ENCODE measurements around the gene SH3RF3. TPM values are rescaled to one million over a fixed set of nuclear protein-coding genes. Genes with fewer than 3 reads are reported as not detected.
A peak's percentile ranks its signal among the peaks of the same experiment; 100 is the strongest.

SH3RF3 gene
- total RNA-seq, 1 donor from 2014 or later, result 0.28 TPM

DNA sequence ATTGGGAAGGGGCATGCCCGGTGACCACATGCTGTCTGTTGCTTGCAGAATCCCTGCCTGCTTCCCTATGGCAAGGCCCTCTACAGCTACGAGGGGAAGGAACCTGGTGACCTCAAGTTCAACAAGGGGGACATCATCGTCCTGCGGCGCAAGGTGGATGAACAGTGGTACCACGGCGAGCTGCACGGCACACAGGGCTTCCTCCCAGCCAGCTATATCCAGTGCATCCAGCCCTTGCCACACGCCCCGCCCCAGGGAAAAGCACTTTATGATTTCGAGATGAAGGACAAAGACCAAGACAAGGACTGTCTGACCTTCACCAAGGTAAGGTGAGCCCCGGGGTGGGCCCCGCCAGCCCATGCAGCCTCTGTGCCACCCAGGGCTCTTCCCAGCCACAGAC is 218.6 kb downstream of the SH3RF3 start:
- Histone ChIP-seq H3K4me3 (no peak overlapping the region), H3K9ac (no peak overlapping the region), H3K9me3 (ENCODE audit: low read depth) (no peaks in the 10 kb centered on the region), H3F3A (ENCODE audit: low read depth) (no peaks in the 10 kb centered on the region), H3K4me2 (no peak overlapping the region), H3K27me3 (no peaks in the 10 kb centered on the region), H4K20me1 (ENCODE audit: low read depth) (no peaks in the 10 kb centered on the region), H3K36me3 (no peaks in the 10 kb centered on the region), H2AFZ (replicated peaks) (no peak overlapping the region), H3K79me2 (ENCODE audit: low read depth) (no peaks in the 10 kb centered on the region), H3K4me1 (peaks cover 26% of the 10 kb centered on the region), H3K27ac (no peak overlapping the region)
- TF ChIP-seq, protein P1, sequence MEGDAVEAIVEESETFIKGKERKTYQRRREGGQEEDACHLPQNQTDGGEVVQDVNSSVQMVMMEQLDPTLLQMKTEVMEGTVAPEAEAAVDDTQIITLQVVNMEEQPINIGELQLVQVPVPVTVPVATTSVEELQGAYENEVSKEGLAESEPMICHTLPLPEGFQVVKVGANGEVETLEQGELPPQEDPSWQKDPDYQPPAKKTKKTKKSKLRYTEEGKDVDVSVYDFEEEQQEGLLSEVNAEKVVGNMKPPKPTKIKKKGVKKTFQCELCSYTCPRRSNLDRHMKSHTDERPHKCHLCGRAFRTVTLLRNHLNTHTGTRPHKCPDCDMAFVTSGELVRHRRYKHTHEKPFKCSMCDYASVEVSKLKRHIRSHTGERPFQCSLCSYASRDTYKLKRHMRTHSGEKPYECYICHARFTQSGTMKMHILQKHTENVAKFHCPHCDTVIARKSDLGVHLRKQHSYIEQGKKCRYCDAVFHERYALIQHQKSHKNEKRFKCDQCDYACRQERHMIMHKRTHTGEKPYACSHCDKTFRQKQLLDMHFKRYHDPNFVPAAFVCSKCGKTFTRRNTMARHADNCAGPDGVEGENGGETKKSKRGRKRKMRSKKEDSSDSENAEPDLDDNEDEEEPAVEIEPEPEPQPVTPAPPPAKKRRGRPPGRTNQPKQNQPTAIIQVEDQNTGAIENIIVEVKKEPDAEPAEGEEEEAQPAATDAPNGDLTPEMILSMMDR (IDR thresholded peaks at IDR 0.05), result no peak
- no peak for TF ChIP-seq EZH2phosphoT487 (IDR thresholded peaks at IDR 0.05)
- no peak for TF ChIP-seq EZH2 (IDR thresholded peaks at IDR 0.05)
- H3K27me3 Mint-ChIP-seq (ENCODE audit: insufficient read depth, low read depth), result peaks cover 5% of the 10 kb centered on the region
- no peak overlapping the region for H3K4me3 Mint-ChIP-seq
- no peaks in the 10 kb centered on the region for H3K36me3 Mint-ChIP-seq
- no peak overlapping the region for H3K27ac Mint-ChIP-seq
- no peaks in the 10 kb centered on the region for H3K9me3 Mint-ChIP-seq
- no peak for DNase-seq (ENCODE audit: low spot score)
- peaks cover 65% of the 10 kb centered on the region for H3K4me1 Mint-ChIP-seq

GRCh38 chr2:109348190-109348589 is 219.2 kb downstream of the SH3RF3 start:
- Histone ChIP-seq H3K36me3 (no peaks in the 10 kb centered on the region), H3K4me3 (no peak overlapping the region), H3K27me3 (no peaks in the 10 kb centered on the region), H3K79me2 (ENCODE audit: low read depth) (no peaks in the 10 kb centered on the region), H3K4me1 (peaks cover 20% of the 10 kb centered on the region), H3K4me2 (no peak overlapping the region), H3K27ac (no peak overlapping the region), H4K20me1 (ENCODE audit: low read depth) (no peaks in the 10 kb centered on the region), H3K9ac (no peak overlapping the region), H3K9me3 (ENCODE audit: low read depth) (no peaks in the 10 kb centered on the region), H2AFZ (replicated peaks) (no peak overlapping the region), H3F3A (ENCODE audit: low read depth) (no peaks in the 10 kb centered on the region)
- H3K36me3 Mint-ChIP-seq, result no peaks in the 10 kb centered on the region
- no peak overlapping the region for H3K27ac Mint-ChIP-seq
- H3K4me3 Mint-ChIP-seq, result no peak overlapping the region
- no peak for TF ChIP-seq EZH2 (IDR thresholded peaks at IDR 0.05)
- no peak for TF ChIP-seq EZH2phosphoT487 (IDR thresholded peaks at IDR 0.05)
- TF ChIP-seq, protein P1 (IDR thresholded peaks at IDR 0.05), result no peak
- H3K4me1 Mint-ChIP-seq, result peaks cover 60% of the 10 kb centered on the region
- no peaks in the 10 kb centered on the region for H3K9me3 Mint-ChIP-seq
- H3K27me3 Mint-ChIP-seq (ENCODE audit: insufficient read depth, low read depth), result peaks cover 5% of the 10 kb centered on the region
- no peak for DNase-seq (ENCODE audit: low spot score)

DNA sequence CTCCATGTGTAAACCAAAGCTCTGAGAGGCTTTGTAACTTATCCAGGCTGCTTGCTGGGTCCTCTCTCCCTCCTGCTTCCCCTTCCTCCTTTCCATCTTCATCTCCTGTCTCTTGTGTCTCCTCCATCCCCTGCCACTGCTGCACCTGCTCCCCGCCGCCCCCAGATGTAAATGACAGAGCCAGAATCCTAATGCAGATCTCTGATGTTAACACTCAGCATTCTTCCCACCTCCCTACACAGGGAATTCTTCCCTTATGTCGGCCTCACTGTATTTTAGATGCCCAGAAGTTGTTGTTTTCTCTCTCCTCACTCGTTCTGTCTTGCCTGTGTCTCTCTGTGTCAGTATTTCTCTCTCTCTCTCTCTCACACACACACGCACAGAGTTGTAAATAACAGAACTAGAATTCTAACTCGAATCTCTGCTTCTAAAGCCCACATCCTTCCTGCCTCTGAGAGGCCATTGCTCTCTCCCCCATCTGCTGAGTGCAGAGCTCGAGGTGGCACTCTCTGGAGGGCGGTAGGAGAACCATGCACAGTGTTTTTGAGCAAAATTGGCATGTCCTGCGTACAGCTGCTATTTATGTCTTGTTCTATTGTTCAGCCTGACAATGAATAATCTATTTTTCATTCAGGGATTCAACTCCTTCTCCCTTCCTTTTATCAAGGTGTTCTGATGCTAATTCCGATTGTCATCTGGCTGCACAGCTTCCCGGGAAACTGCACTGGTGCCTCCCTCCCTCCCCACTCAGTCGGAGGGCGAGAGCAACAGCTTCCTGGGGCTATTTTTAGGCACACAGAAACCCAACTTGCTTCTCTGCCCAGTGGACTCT is 219.9 kb downstream of the SH3RF3 start:
- Mint-ChIP-seq H3K27me3 (ENCODE audit: insufficient read depth, low read depth) (peaks cover 3% of the 10 kb centered on the region), H3K9me3 (no peaks in the 10 kb centered on the region), H3K4me1 (peaks cover 54% of the 10 kb centered on the region), H3K4me3 (no peak overlapping the region), H3K36me3 (no peaks in the 10 kb centered on the region), H3K27ac (peak overlapping the region; percentile 70)
- Histone ChIP-seq H3K79me2 (ENCODE audit: low read depth) (no peaks in the 10 kb centered on the region), H3K36me3 (no peaks in the 10 kb centered on the region), H3K27me3 (no peaks in the 10 kb centered on the region), H3K27ac (no peak overlapping the region), H2AFZ (replicated peaks) (peak overlapping the region; percentile 48), H3K4me3 (no peak overlapping the region), H3K9ac (no peak overlapping the region), H4K20me1 (ENCODE audit: low read depth) (no peaks in the 10 kb centered on the region), H3F3A (ENCODE audit: low read depth) (no peaks in the 10 kb centered on the region), H3K4me2 (no peak overlapping the region), H3K4me1 (peaks cover 16% of the 10 kb centered on the region), H3K9me3 (ENCODE audit: low read depth) (no peaks in the 10 kb centered on the region)
- TF ChIP-seq, protein P1 (IDR thresholded peaks at IDR 0.05), result no peak
- TF ChIP-seq EZH2 (IDR thresholded peaks at IDR 0.05) (no peak), EZH2phosphoT487 (IDR thresholded peaks at IDR 0.05) (no peak)
- no peak for DNase-seq (ENCODE audit: low spot score)
